ENCODE measurements around the gene UBE2B.

The UBE2B gene

DNA sequence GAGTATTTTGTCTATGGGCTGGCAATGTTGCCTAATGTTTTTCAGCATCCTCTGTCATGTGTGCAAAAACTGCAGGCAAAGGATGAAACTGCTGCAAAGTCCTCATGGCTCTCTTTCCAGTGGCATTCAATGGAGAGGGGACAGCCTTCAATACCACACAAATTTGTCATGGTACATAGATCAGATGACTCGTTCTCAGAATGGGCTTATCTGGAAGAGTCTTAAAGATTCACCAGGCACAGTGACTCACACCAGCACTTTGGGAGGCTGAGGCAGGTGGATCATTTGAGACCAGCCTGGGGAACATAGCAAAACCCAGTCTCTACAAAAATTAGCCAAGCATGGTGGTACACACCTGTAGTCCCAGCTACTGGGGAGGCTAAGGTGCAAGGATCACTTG lies 35.0 kb downstream of the UBE2B start:
- peaks cover 7% of the 10 kb centered on the region; the same call in 1 of the 2 replicates for H3K4me1 ChIP-seq (ENCODE audit: control insufficient read depth, insufficient read depth, low read length)
- no peak overlapping the region for H3K4me3 ChIP-seq (ENCODE audit: low read depth, low read length)
- H3K36me3 ChIP-seq (ENCODE audit: control insufficient read depth in 2 of 2, insufficient read depth in 1 of 2, low read length in 2 of 2) = peaks cover 36 to 50% of the 10 kb centered on the region in 2 experiments
- no peak overlapping the region for H3K27ac ChIP-seq (ENCODE audit: extremely low read depth, low read depth, low read length)
- ChIA-PET CTCF (interaction anchor here (0.6 to 1.2 kb wide), 2 partner anchors 114 to 121 kb away, joined by 3 to 4 read pairs; no protein-coding TSS in a partner anchor), POLR2A (no interaction called here)
- TF ChIP-seq SALL2 (tag by site-specific recombination; IDR thresholded peaks at IDR 0.05; ENCODE audit: borderline replicate concordance) (no peak), GLIS1 (tag by site-specific recombination; IDR thresholded peaks at IDR 0.05) (no peak), ZNF132 (tag by site-specific recombination; IDR thresholded peaks at IDR 0.05; ENCODE audit: borderline replicate concordance) (no peak), TCF7L2 (IDR thresholded peaks at IDR 0.05; ENCODE audit: borderline replicate concordance, low read depth, low read length) (no peak), ZNF549 (tag by site-specific recombination; IDR thresholded peaks at IDR 0.05) (no peak), ZNF146 (tag by site-specific recombination; IDR thresholded peaks at IDR 0.05) (no peak), KLF8 (tag by site-specific recombination; IDR thresholded peaks at IDR 0.05) (no peak), ZNF701 (tag by site-specific recombination; IDR thresholded peaks at IDR 0.05) (no peak), IKZF3 (tag by site-specific recombination; IDR thresholded peaks at IDR 0.05) (no peak)
- TF ChIP-seq, protein P1, sequence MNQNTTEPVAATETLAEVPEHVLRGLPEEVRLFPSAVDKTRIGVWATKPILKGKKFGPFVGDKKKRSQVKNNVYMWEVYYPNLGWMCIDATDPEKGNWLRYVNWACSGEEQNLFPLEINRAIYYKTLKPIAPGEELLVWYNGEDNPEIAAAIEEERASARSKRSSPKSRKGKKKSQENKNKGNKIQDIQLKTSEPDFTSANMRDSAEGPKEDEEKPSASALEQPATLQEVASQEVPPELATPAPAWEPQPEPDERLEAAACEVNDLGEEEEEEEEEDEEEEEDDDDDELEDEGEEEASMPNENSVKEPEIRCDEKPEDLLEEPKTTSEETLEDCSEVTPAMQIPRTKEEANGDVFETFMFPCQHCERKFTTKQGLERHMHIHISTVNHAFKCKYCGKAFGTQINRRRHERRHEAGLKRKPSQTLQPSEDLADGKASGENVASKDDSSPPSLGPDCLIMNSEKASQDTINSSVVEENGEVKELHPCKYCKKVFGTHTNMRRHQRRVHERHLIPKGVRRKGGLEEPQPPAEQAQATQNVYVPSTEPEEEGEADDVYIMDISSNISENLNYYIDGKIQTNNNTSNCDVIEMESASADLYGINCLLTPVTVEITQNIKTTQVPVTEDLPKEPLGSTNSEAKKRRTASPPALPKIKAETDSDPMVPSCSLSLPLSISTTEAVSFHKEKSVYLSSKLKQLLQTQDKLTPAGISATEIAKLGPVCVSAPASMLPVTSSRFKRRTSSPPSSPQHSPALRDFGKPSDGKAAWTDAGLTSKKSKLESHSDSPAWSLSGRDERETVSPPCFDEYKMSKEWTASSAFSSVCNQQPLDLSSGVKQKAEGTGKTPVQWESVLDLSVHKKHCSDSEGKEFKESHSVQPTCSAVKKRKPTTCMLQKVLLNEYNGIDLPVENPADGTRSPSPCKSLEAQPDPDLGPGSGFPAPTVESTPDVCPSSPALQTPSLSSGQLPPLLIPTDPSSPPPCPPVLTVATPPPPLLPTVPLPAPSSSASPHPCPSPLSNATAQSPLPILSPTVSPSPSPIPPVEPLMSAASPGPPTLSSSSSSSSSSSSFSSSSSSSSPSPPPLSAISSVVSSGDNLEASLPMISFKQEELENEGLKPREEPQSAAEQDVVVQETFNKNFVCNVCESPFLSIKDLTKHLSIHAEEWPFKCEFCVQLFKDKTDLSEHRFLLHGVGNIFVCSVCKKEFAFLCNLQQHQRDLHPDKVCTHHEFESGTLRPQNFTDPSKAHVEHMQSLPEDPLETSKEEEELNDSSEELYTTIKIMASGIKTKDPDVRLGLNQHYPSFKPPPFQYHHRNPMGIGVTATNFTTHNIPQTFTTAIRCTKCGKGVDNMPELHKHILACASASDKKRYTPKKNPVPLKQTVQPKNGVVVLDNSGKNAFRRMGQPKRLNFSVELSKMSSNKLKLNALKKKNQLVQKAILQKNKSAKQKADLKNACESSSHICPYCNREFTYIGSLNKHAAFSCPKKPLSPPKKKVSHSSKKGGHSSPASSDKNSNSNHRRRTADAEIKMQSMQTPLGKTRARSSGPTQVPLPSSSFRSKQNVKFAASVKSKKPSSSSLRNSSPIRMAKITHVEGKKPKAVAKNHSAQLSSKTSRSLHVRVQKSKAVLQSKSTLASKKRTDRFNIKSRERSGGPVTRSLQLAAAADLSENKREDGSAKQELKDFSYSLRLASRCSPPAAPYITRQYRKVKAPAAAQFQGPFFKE (tag by site-specific recombination; IDR thresholded peaks at IDR 0.05; ENCODE audit: borderline replicate concordance) = no peak
- TF ChIP-seq, protein P2, sequence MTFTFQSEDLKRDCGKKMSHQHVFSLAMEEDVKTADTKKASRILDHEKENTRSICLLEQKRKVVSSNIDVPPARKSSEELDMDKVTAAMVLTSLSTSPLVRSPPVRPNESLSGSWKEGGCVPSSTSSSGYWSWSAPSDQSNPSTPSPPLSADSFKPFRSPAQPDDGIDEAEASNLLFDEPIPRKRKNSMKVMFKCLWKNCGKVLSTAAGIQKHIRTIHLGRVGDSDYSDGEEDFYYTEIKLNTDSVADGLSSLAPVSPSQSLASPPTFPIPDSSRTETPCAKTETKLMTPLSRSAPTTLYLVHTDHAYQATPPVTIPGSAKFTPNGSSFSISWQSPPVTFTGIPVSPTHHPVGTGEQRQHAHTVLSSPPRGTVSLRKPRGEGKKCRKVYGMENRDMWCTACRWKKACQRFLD (tag by site-specific recombination; IDR thresholded peaks at IDR 0.05) = no peak
- H3K9me3 ChIP-seq (ENCODE audit: control insufficient read depth, insufficient read depth, low read depth, low read length) = no peaks in the 10 kb centered on the region

DNA sequence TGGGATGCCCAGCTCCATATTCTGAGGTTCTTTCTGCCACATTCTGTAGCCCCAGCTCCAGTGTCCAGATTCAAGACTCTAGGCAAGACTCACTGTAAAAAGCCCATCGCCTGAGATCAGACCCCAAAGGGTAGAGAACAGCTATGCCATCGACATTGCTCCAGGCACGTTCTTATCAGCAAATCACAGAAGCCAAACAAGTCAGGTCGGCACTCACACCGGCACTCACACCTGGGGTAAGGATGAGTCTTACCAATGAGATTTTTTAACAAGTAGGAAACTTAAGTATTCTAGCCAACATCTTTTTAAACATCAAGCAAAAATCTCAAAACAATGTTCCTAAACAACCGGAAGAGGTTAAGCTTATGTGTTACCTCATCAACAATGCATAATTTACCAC lies 38.0 kb downstream of the UBE2B start:
- Histone ChIP-seq H3K4me1 (ENCODE audit: control insufficient read depth, insufficient read depth, low read length) (peaks cover 10% of the 10 kb centered on the region), H3K9me3 (ENCODE audit: control insufficient read depth, insufficient read depth, low read depth, low read length) (no peaks in the 10 kb centered on the region), H3K36me3 (ENCODE audit: control insufficient read depth in 2 of 2, insufficient read depth in 1 of 2, low read length in 2 of 2) (peaks cover 27 to 36% of the 10 kb centered on the region in 2 experiments), H3K4me3 (ENCODE audit: low read depth, low read length) (no peak overlapping the region), H3K27ac (ENCODE audit: extremely low read depth, low read depth, low read length) (no peak overlapping the region)
- ChIA-PET CTCF (interaction anchor here (0.7 to 1.1 kb wide), 4 partner anchors 114 to 188 kb away, joined by 3 read pairs; no protein-coding TSS in a partner anchor), POLR2A (interaction anchor here (0.6 to 1.0 kb wide), 2 partner anchors 68 to 181 kb away, joined by 3 to 8 read pairs; no protein-coding TSS in a partner anchor)
- no peak for TF ChIP-seq ZNF561 (tag by site-specific recombination; IDR thresholded peaks at IDR 0.05; ENCODE audit: borderline replicate concordance)
- TF ChIP-seq, protein P3, sequence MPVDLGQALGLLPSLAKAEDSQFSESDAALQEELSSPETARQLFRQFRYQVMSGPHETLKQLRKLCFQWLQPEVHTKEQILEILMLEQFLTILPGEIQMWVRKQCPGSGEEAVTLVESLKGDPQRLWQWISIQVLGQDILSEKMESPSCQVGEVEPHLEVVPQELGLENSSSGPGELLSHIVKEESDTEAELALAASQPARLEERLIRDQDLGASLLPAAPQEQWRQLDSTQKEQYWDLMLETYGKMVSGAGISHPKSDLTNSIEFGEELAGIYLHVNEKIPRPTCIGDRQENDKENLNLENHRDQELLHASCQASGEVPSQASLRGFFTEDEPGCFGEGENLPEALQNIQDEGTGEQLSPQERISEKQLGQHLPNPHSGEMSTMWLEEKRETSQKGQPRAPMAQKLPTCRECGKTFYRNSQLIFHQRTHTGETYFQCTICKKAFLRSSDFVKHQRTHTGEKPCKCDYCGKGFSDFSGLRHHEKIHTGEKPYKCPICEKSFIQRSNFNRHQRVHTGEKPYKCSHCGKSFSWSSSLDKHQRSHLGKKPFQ (tag by site-specific recombination; IDR thresholded peaks at IDR 0.05) = peak; percentile 76
- TF ChIP-seq, protein P4, sequence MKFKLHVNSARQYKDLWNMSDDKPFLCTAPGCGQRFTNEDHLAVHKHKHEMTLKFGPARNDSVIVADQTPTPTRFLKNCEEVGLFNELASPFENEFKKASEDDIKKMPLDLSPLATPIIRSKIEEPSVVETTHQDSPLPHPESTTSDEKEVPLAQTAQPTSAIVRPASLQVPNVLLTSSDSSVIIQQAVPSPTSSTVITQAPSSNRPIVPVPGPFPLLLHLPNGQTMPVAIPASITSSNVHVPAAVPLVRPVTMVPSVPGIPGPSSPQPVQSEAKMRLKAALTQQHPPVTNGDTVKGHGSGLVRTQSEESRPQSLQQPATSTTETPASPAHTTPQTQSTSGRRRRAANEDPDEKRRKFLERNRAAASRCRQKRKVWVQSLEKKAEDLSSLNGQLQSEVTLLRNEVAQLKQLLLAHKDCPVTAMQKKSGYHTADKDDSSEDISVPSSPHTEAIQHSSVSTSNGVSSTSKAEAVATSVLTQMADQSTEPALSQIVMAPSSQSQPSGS (tag by site-specific recombination; IDR thresholded peaks at IDR 0.05; ENCODE audit: low read depth) = no peak

All from HEK293 (cell line).